ENCODE data around the gene REV1. TPM values are rescaled to one million over a fixed set of nuclear protein-coding genes. Genes with fewer than 3 reads are reported as not detected.
"Not testable (repeated sequence)": the region's sequence is repeated elsewhere in the genome, so short reads cannot be mapped to it uniquely, and the experiment has no call there.

REV1 gene
- total RNA-seq, 1 experiment from 2014 or later: 49.0 TPM

- no peak for TF ChIP-seq CTCF (IDR thresholded peaks at IDR 0.05; ENCODE audit: unreplicated experiment)
- intact Hi-C loops (cut with micrococcal nuclease; ENCODE audit: unreplicated experiment): no loop called here
- H3K36me3 Mint-ChIP-seq (ENCODE audit: insufficient read depth, unreplicated experiment): no peaks in the 10 kb centered on the region
- no peak overlapping the region for H3K4me3 Mint-ChIP-seq (ENCODE audit: low read depth, unreplicated experiment)
- DNase-seq: no peak
- CTCF ChIA-PET: interaction anchor here (0.6 kb wide), 1 partner anchor 185 kb away, joined by 7 read pairs; no protein-coding TSS in a partner anchor
- no TSS peak for BruUV-seq (replicated peaks)
- no peaks in the 10 kb centered on the region for H3K9me3 Mint-ChIP-seq (ENCODE audit: low read depth, unreplicated experiment)
- H3K27ac Mint-ChIP-seq (ENCODE audit: unreplicated experiment): no peak overlapping the region
- peaks cover 16% of the 10 kb centered on the region for H3K27me3 Mint-ChIP-seq (ENCODE audit: unreplicated experiment)
- peaks cover under 1% of the 10 kb centered on the region for H3K4me1 Mint-ChIP-seq (ENCODE audit: low read depth, unreplicated experiment)
These were observed 19.6 kb upstream of the REV1 start for GRCh38 chr2:99509387-99509786.

- BruUV-seq (replicated peaks): no TSS peak
- intact Hi-C loops (cut with micrococcal nuclease; ENCODE audit: unreplicated experiment): no loop called here
- H3K36me3 Mint-ChIP-seq (ENCODE audit: insufficient read depth, unreplicated experiment): peaks cover 6% of the 10 kb centered on the region
- H3K9me3 Mint-ChIP-seq (ENCODE audit: low read depth, unreplicated experiment): no peaks in the 10 kb centered on the region
- H3K4me3 Mint-ChIP-seq (ENCODE audit: low read depth, unreplicated experiment): no peak overlapping the region
- H3K27me3 Mint-ChIP-seq (ENCODE audit: unreplicated experiment): peaks cover 4% of the 10 kb centered on the region
- peaks cover 13% of the 10 kb centered on the region for H3K4me1 Mint-ChIP-seq (ENCODE audit: low read depth, unreplicated experiment)
- no peak overlapping the region for H3K27ac Mint-ChIP-seq (ENCODE audit: unreplicated experiment)
- TF ChIP-seq CTCF (IDR thresholded peaks at IDR 0.05; ENCODE audit: unreplicated experiment): no peak
- CTCF ChIA-PET: interaction anchor here (0.5 to 0.7 kb wide), 2 partner anchors 51 to 783 kb away, joined by 3 to 7 read pairs; no protein-coding TSS in a partner anchor
- DNase-seq: no peak
These were observed 18.4 kb upstream of the REV1 start for GRCh38 chr2:99507937-99508818.

- H3K27ac Mint-ChIP-seq (ENCODE audit: unreplicated experiment): peak overlapping the region; percentile 60
- no peak for DNase-seq
- H3K9me3 Mint-ChIP-seq (ENCODE audit: low read depth, unreplicated experiment): no peaks in the 10 kb centered on the region
- H3K4me3 Mint-ChIP-seq (ENCODE audit: low read depth, unreplicated experiment): no peak overlapping the region
- peaks cover 2% of the 10 kb centered on the region for H3K27me3 Mint-ChIP-seq (ENCODE audit: unreplicated experiment)
- intact Hi-C loops (cut with micrococcal nuclease; ENCODE audit: unreplicated experiment): no loop called here
- peaks cover 6% of the 10 kb centered on the region for H3K36me3 Mint-ChIP-seq (ENCODE audit: insufficient read depth, unreplicated experiment)
- H3K4me1 Mint-ChIP-seq (ENCODE audit: low read depth, unreplicated experiment): peaks cover 14% of the 10 kb centered on the region
- no peak for TF ChIP-seq CTCF (IDR thresholded peaks at IDR 0.05; ENCODE audit: unreplicated experiment)
- no TSS peak for BruUV-seq (replicated peaks)
- CTCF ChIA-PET: no interaction called here
These were observed 15.2 kb upstream of the REV1 start for GRCh38 chr2:99504844-99505584.

GRCh38 chr2:99503662-99504416, 14.0 kb upstream of the REV1 start:
- Mint-ChIP-seq H3K27me3 (ENCODE audit: unreplicated experiment) (peaks cover 14% of the 10 kb centered on the region), H3K27ac (ENCODE audit: unreplicated experiment) (peak overlapping the region; percentile 97), H3K4me3 (ENCODE audit: low read depth, unreplicated experiment) (peak overlapping the region; percentile 33), H3K4me1 (ENCODE audit: low read depth, unreplicated experiment) (peaks cover 14% of the 10 kb centered on the region)
- peak; percentile 55 for DNase-seq
- H3K36me3 Mint-ChIP-seq (ENCODE audit: insufficient read depth, unreplicated experiment); CTCF ChIA-PET; intact Hi-C loops (cut with micrococcal nuclease; ENCODE audit: unreplicated experiment); H3K9me3 Mint-ChIP-seq (ENCODE audit: low read depth, unreplicated experiment): not testable (repeated sequence)
- BruUV-seq (replicated peaks): TSS peak; percentile 76

All from Calu3 (cell line).